Nephron (organoid): Measurements from ENCODE around the gene PBX1.
A peak's percentile ranks its signal among the peaks of the same experiment; 100 is the strongest.

Experiments
- H3K27ac Mint-ChIP-seq, 3 experiments: 2 replicates each; pipeline ENCODE4 v1.8.0; 2020; ENCODE audit warnings: mixed read lengths in 3 of 3, mild to moderate bottlenecking in 2 of 3, moderate library complexity in 1 of 3
- H3K27me3 Mint-ChIP-seq: 2 replicates; pipeline ENCODE4 v1.8.0; 2021; ENCODE audit warnings: low read depth, mild to moderate bottlenecking, moderate library complexity, mixed read lengths
- H3K36me3 Mint-ChIP-seq: 2 replicates; pipeline ENCODE4 v1.8.0; 2020; ENCODE audit warnings: low read depth, mixed read lengths
- H3K4me1 Mint-ChIP-seq: 2 replicates; pipeline ENCODE4 v1.8.0; 2020; ENCODE audit warnings: mixed read lengths
- H3K4me3 Mint-ChIP-seq, 3 experiments: 2 replicates each; pipeline ENCODE4 v1.8.0; 2020; ENCODE audit warnings: mild to moderate bottlenecking in 3 of 3, mixed read lengths in 3 of 3, moderate library complexity in 2 of 3
- H3K9me3 Mint-ChIP-seq: 2 replicates; pipeline ENCODE4 v1.8.0; 2020; ENCODE audit warnings: mixed read lengths
- TF ChIP-seq, protein P1 (sequence below), 3 experiments: fragments of 200-600 bp; sonication (generic); IDR thresholded peaks; one replicate each; pipeline ENCODE4 v1.5.0; 2021; ENCODE audit warnings: antibody characterized with exemption in 3 of 3; ENCODE audit not compliant: unreplicated experiment in 3 of 3

The PBX1 gene

DNA sequence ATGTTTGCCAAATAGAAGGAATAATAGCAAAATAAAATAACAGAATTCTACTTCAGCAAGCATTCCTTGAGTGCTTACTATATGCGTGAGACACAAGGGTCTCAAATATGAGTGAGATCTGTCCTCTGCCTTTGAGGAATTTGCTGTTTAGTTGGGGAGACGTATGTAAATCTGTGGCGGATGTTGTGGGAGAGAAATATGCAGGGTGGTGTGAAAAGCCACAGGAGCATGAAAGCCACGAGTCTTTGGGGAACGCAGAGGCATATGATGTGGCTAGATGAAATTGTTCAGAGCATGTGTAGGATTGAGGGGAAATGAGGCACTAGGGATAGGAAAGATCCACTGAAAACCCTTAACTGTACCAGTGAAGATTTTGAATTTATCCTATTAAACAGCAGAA is 244.4 kb downstream of the PBX1 start:
- TF ChIP-seq, protein P1, sequence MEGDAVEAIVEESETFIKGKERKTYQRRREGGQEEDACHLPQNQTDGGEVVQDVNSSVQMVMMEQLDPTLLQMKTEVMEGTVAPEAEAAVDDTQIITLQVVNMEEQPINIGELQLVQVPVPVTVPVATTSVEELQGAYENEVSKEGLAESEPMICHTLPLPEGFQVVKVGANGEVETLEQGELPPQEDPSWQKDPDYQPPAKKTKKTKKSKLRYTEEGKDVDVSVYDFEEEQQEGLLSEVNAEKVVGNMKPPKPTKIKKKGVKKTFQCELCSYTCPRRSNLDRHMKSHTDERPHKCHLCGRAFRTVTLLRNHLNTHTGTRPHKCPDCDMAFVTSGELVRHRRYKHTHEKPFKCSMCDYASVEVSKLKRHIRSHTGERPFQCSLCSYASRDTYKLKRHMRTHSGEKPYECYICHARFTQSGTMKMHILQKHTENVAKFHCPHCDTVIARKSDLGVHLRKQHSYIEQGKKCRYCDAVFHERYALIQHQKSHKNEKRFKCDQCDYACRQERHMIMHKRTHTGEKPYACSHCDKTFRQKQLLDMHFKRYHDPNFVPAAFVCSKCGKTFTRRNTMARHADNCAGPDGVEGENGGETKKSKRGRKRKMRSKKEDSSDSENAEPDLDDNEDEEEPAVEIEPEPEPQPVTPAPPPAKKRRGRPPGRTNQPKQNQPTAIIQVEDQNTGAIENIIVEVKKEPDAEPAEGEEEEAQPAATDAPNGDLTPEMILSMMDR (IDR thresholded peaks at IDR 0.05; ENCODE audit: unreplicated experiment in 3 of 3) = no peak
- no peaks in the 10 kb centered on the region for H3K9me3 Mint-ChIP-seq
- no peaks in the 10 kb centered on the region for H3K27me3 Mint-ChIP-seq
- peaks cover 79% of the 10 kb centered on the region for H3K36me3 Mint-ChIP-seq
- H3K27ac Mint-ChIP-seq = peak overlapping the region in 1 of 3 experiments; percentile 5
- H3K4me1 Mint-ChIP-seq = peaks cover 55% of the 10 kb centered on the region
- no peak overlapping the region for H3K4me3 Mint-ChIP-seq

DNA sequence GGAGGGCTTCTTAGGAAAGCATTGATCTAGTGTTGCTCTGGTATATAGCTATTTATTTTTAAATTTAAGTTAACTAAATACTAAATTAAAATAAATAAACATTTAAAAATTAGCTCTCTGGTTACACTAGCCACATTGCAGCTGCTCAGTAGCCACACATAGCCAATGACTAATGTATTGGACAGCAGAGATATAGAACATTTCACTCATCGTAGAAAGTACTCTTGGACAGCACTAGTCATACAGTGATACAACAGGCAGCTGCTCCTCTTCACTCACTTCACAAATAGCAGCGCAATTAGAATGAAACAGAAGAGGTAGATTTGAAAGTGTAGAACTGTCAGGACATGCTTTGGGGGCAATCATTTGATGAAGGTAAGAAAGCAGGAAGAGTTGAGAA is 245.4 kb downstream of the PBX1 start:
- Mint-ChIP-seq H3K27ac (no peak overlapping the region), H3K9me3 (no peaks in the 10 kb centered on the region), H3K36me3 (peaks cover 82% of the 10 kb centered on the region), H3K4me1 (peaks cover 55% of the 10 kb centered on the region), H3K27me3 (no peaks in the 10 kb centered on the region), H3K4me3 (no peak overlapping the region)
- TF ChIP-seq, protein P1 (IDR thresholded peaks at IDR 0.05; ENCODE audit: unreplicated experiment in 3 of 3) = no peak

DNA sequence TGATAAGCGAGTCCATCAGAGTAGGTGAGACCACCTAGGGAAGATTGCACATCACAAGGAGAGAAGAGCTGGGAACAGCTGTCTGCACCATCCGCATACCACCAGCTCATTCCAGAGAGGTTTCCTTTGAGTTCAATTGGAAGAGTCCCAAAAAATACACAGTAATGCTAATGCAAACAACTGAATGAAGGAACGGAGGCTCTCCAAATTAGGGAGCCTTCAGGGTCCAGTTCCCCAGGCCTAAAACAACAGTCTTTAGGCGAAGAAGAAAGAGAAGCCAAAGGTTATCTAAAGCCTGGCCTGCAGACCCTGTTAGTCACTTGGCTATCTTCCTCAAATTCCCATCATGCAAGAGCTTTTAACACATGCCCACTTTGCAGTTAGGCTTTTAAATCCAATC is 246.4 kb downstream of the PBX1 start:
- Mint-ChIP-seq H3K27ac (peak overlapping the region; percentile 73 to 82 (median 76)), H3K36me3 (peaks cover 83% of the 10 kb centered on the region), H3K4me1 (peaks cover 55% of the 10 kb centered on the region), H3K9me3 (no peaks in the 10 kb centered on the region), H3K27me3 (no peaks in the 10 kb centered on the region), H3K4me3 (no peak overlapping the region)
- TF ChIP-seq, protein P1 (IDR thresholded peaks at IDR 0.05; ENCODE audit: unreplicated experiment in 3 of 3) = no peak

DNA sequence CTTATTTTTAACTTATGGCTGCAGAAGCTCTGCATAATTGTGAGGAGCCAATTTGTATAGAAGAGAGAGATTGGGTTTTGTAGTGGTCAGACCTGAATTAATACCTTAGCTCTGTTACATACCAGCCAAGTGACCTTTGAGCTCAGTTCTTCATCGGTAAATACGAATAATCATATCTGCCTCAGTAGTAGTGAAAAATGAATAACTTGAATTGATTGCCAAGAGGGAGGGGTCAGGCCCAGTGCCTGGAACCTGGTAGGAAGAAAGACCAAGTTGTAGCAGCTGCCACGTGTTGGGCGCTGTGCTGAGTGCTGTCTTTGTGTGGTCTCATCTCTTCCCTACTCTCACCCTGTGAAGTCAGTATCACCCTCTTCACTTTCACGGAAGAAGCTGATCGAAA is 247.5 kb downstream of the PBX1 start:
- H3K27ac Mint-ChIP-seq = peak overlapping the region in 2 of 3 experiments; percentile 34 to 55
- TF ChIP-seq, protein P1 (IDR thresholded peaks at IDR 0.05; ENCODE audit: unreplicated experiment in 3 of 3) = no peak
- H3K4me3 Mint-ChIP-seq = no peak overlapping the region
- peaks cover 53% of the 10 kb centered on the region for H3K4me1 Mint-ChIP-seq
- H3K9me3 Mint-ChIP-seq = no peaks in the 10 kb centered on the region
- H3K36me3 Mint-ChIP-seq = peaks cover 82% of the 10 kb centered on the region
- H3K27me3 Mint-ChIP-seq = no peaks in the 10 kb centered on the region

DNA sequence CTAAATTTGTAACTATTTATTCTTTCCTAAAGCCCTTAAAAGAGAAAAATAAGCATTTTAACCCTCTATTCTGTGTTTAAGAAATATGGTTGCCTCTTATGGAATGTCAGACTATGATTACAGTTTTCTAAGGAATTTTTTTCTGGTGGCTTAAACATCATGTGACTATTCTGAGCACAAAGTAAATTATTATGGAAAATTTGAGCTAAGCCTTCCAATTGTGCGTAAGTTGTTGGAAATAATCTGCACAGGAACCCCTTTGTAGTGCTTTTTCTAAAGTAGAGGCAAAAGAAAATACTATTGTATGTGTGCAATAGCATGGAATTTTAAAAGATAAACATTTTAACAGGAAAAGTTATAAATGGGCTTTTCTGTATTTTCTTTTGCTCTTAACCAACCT is 254.8 kb downstream of the PBX1 start:
- Mint-ChIP-seq H3K27ac (peak overlapping the region in 1 of 3 experiments; percentile 27), H3K4me3 (no peak overlapping the region), H3K27me3 (no peaks in the 10 kb centered on the region), H3K9me3 (no peaks in the 10 kb centered on the region), H3K36me3 (peaks cover 84% of the 10 kb centered on the region), H3K4me1 (peaks cover 13% of the 10 kb centered on the region)
- TF ChIP-seq, protein P1 (IDR thresholded peaks at IDR 0.05; ENCODE audit: unreplicated experiment in 3 of 3) = no peak

DNA sequence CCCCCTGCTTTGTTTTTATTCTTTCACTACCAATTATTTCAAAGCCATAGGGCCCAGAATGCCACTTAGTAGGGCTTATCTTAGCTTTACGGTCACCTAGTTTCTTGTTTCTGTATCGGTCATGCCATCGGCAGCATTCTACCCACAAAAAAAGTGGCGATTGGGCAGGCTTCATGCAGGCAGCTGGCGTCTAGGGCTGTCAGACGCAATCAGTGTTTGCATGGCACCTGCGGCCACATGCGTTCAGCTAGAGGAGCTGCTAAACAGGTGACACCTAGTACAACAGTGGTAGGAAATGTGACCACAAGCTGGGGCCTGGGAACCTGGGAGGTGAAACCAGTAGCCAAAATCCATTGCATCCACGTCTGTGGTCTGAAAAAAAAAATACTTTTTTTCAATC is 262.7 kb downstream of the PBX1 start:
- no peaks in the 10 kb centered on the region for H3K9me3 Mint-ChIP-seq
- no peaks in the 10 kb centered on the region for H3K27me3 Mint-ChIP-seq
- H3K36me3 Mint-ChIP-seq = peaks cover 86% of the 10 kb centered on the region
- H3K4me1 Mint-ChIP-seq = peaks cover 26% of the 10 kb centered on the region
- TF ChIP-seq, protein P1 (IDR thresholded peaks at IDR 0.05; ENCODE audit: unreplicated experiment in 3 of 3) = no peak
- no peak overlapping the region for H3K27ac Mint-ChIP-seq
- no peak overlapping the region for H3K4me3 Mint-ChIP-seq
